OCI-LY1 (cell line): Measurements from ENCODE around the gene TRIM61.
"Not testable (repeated sequence)": the region's sequence is repeated elsewhere in the genome, so short reads cannot be mapped to it uniquely, and the experiment has no call there.

Experiments used
- H2AFZ ChIP-seq: fragments of 200-600 bp; sonication (generic), shearing (Covaris generic); 2 replicates; pipeline ENCODE4 v1.6.0; 2014; ENCODE audit warnings: antibody characterized with exemption, mild to moderate bottlenecking, low read length
- H3F3A ChIP-seq: fragments of 200-600 bp; sonication (generic), shearing (Covaris generic); 2 replicates; pipeline ENCODE4 v1.6.0; 2014; ENCODE audit warnings: mild to moderate bottlenecking, antibody characterized with exemption, low read length, moderate library complexity; ENCODE audit not compliant: insufficient read depth
- H3K27ac ChIP-seq: fragments of 200-600 bp; sonication (generic); 2 replicates; pipeline ENCODE4 v1.5.1; 2014; ENCODE audit warnings: low read length, mixed run types, mild to moderate bottlenecking, low read depth; ENCODE audit not compliant: poor library complexity, severe bottlenecking
- H3K27me3 ChIP-seq: fragments of 200-600 bp; sonication (generic); 2 replicates; pipeline ENCODE4 v1.6.0; 2014; ENCODE audit warnings: antibody characterized with exemption, mild to moderate bottlenecking, low read length, moderate library complexity; ENCODE audit not compliant: insufficient read depth
- H3K36me3 ChIP-seq: fragments of 200-600 bp; sonication (generic); 2 replicates; pipeline ENCODE4 v1.6.1; 2014; ENCODE audit warnings: mild to moderate bottlenecking, antibody characterized with exemption, low read length, moderate library complexity, mixed read lengths; ENCODE audit not compliant: insufficient read depth
- H3K4me1 ChIP-seq: fragments of 200-600 bp; sonication (generic); 2 replicates; pipeline ENCODE4 v1.5.1; 2014; ENCODE audit warnings: mild to moderate bottlenecking, low read length, moderate library complexity; ENCODE audit not compliant: insufficient read depth, severe bottlenecking
- H3K4me2 ChIP-seq: fragments of 200-600 bp; sonication (generic), shearing (Covaris generic); 2 replicates; pipeline ENCODE4 v1.6.1; 2014; ENCODE audit warnings: low read length
- H3K4me3 ChIP-seq: fragments of 200-600 bp; sonication (generic); 2 replicates; pipeline ENCODE4 v1.5.1; 2014; ENCODE audit warnings: low read length, low read depth, mild to moderate bottlenecking, mixed read lengths; ENCODE audit not compliant: poor library complexity, severe bottlenecking
- H3K79me2 ChIP-seq: fragments of 200-600 bp; shearing (Covaris generic); 2 replicates; pipeline ENCODE4 v1.6.1; 2016; ENCODE audit warnings: mixed run types, low read length, mixed read lengths; ENCODE audit not compliant: insufficient read depth
- H3K9ac ChIP-seq: fragments of 200-600 bp; sonication (generic), shearing (Covaris generic); 2 replicates; pipeline ENCODE4 v1.6.1; 2014; ENCODE audit warnings: mild to moderate bottlenecking, low read length, mixed read lengths
- H3K9me2 ChIP-seq: fragments of 200-600 bp; sonication (generic), shearing (Covaris generic); 2 replicates; pipeline ENCODE4 v1.6.1; 2014; ENCODE audit warnings: low read depth, mild to moderate bottlenecking, low read length, mixed read lengths
- H3K9me3 ChIP-seq: fragments of 200-600 bp; shearing (Covaris generic); 2 replicates; pipeline ENCODE4 v1.6.1; 2014; ENCODE audit warnings: low read length, mixed read lengths
- H4K20me1 ChIP-seq: fragments of 200-600 bp; sonication (generic), shearing (Covaris generic); 2 replicates; pipeline ENCODE4 v1.6.0; 2016; ENCODE audit warnings: mild to moderate bottlenecking, low read length; ENCODE audit not compliant: insufficient read depth
- CTCF ChIP-seq: fragments of 200-600 bp; sonication (generic), shearing (Covaris generic); IDR thresholded peaks from 2 replicates; pipeline ENCODE4 v1.5.1; 2017; ENCODE audit warnings: mild to moderate bottlenecking, antibody characterized with exemption, low read length, moderate library complexity, mixed read lengths
- EZH2 ChIP-seq: fragments of 200-600 bp; sonication (generic), shearing (Covaris generic); IDR thresholded peaks from 2 replicates; pipeline ENCODE4 v1.8.0; 2017; ENCODE audit warnings: borderline replicate concordance, mixed run types, mild to moderate bottlenecking, antibody characterized with exemption, low read length, moderate library complexity, mixed read lengths

The TRIM61 gene

GRCh38 chr4:164945146-164945545 is 32.3 kb downstream of the TRIM61 start:
- no peak overlapping the region for H3K4me2 ChIP-seq
- H3K4me1 ChIP-seq, result no peaks in the 10 kb centered on the region
- no peaks in the 10 kb centered on the region for H3K9me3 ChIP-seq
- H3K9me2 ChIP-seq, result no peaks in the 10 kb centered on the region
- H3K9ac ChIP-seq, result no peak overlapping the region
- no peak overlapping the region for H3K27ac ChIP-seq
- no peak overlapping the region for H3K4me3 ChIP-seq
- H3K27me3 ChIP-seq, result no peaks in the 10 kb centered on the region
- no peaks in the 10 kb centered on the region for H3K79me2 ChIP-seq
- H2AFZ ChIP-seq, result no peak overlapping the region
- TF ChIP-seq EZH2 (no peak), CTCF (no peak)
- H4K20me1 ChIP-seq, result no peaks in the 10 kb centered on the region
- H3K36me3 ChIP-seq, result no peaks in the 10 kb centered on the region
- no peaks in the 10 kb centered on the region for H3F3A ChIP-seq

GRCh38 chr4:164943192-164943591 is 34.3 kb downstream of the TRIM61 start:
- H3K9me3 ChIP-seq, result no peaks in the 10 kb centered on the region
- H3K27me3 ChIP-seq, result no peaks in the 10 kb centered on the region
- TF ChIP-seq EZH2 (no peak), CTCF (no peak)
- H3K4me1 ChIP-seq, result no peaks in the 10 kb centered on the region
- H3K79me2 ChIP-seq, result no peaks in the 10 kb centered on the region
- no peaks in the 10 kb centered on the region for H3K36me3 ChIP-seq
- H3F3A ChIP-seq, result no peaks in the 10 kb centered on the region
- no peaks in the 10 kb centered on the region for H3K9me2 ChIP-seq
- no peaks in the 10 kb centered on the region for H4K20me1 ChIP-seq
- no peak overlapping the region for H3K4me3 ChIP-seq
- no peak overlapping the region for H3K9ac ChIP-seq
- H3K4me2 ChIP-seq, result no peak overlapping the region
- no peak overlapping the region for H2AFZ ChIP-seq
- H3K27ac ChIP-seq, result no peak overlapping the region

DNA sequence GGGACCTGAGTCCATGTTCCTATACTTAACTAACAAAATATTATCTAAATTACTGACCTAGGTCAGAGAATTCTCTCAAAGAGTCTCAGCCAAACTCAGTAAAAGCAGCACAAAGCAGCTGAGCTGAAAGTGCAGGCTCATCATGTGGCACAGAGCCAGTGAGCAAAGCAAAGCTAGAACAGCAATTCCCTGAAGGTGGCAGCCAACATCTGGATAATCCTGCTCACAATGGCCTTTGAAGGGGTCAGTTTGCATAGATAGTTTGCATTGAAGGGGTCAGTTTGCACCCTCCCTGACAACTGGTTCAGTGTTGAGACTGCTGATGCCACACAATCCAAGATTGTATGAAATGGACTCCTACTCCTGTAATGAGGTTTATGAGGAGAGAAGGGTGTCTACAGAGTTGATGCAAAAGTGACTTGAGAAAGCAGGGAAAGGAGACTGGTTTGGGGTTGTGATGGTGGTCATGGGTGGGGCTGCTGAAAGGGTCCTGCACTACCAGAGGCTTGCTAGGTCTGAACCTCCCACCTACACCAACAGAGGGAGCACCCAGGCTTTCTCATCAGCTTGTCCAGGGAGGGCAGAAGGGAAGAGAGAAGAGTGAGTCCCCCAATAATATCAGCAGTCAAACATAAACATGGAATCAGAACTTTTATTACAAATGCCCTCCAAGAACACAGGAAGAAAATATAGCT is 39.7 kb downstream of the TRIM61 start:
- no peaks in the 10 kb centered on the region for H3K27me3 ChIP-seq
- H3K9me3 ChIP-seq, result no peaks in the 10 kb centered on the region
- H4K20me1 ChIP-seq, result no peaks in the 10 kb centered on the region
- H3K4me2 ChIP-seq, result no peak overlapping the region
- peaks cover 13% of the 10 kb centered on the region for H3K4me1 ChIP-seq
- H3K9me2 ChIP-seq, result no peaks in the 10 kb centered on the region
- H3F3A ChIP-seq, result no peaks in the 10 kb centered on the region
- H3K9ac ChIP-seq, result no peak overlapping the region
- no peak for TF ChIP-seq EZH2
- peak; percentile 47 for TF ChIP-seq CTCF
- no peak overlapping the region for H2AFZ ChIP-seq
- no peak overlapping the region for H3K27ac ChIP-seq
- H3K4me3 ChIP-seq, result no peak overlapping the region
- H3K79me2 ChIP-seq, result no peaks in the 10 kb centered on the region
- H3K36me3 ChIP-seq, result no peaks in the 10 kb centered on the region

DNA sequence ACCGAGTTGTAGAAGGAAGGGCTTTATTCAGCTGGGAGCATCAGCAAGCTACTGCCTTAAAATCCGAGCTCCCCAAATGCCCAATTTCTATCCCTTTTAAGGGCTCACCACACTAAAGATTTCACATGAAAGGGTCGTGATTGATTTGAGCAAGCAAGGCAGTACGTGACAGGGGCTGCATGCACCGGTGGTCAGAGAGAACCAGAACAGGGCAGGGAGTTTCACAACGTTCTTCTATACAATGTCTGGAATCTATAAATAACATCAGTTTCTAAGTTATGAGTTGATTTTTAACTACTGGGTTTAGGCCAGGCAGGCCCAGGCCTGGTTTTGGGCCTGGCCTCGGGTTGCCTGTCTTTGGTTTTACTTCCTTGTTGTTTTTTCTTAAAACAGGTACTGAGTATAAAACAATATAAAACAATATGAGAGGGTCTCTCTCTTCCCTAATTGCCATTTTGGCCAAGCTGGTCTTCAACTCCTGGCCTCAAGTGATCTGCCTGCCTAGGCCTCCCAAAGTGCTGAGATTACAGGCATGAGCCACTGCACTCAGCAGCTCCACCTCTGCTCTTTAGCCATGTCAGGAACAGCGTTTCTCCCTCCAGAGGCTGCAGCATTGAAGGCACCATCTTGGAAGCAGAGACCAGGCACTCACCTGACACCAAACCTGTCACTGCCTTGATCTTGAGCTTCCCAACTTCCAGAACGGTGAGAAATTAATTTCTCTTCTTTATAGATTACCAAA is 41.4 kb downstream of the TRIM61 start:
- H3K4me3 ChIP-seq, result peak overlapping the region; percentile 16
- H3K9me2 ChIP-seq, H3K9ac ChIP-seq, H3K27me3 ChIP-seq, H3K36me3 ChIP-seq, H3K79me2 ChIP-seq, H3F3A ChIP-seq, H3K9me3 ChIP-seq, H2AFZ ChIP-seq, H4K20me1 ChIP-seq: not testable (repeated sequence)
- peak overlapping the region; percentile 18 for H3K27ac ChIP-seq
- 0 out of 2 replicates have a peak overlapping the region, but pooled peaks have one; percentile 24 for H3K4me2 ChIP-seq
- peaks cover 13% of the 10 kb centered on the region for H3K4me1 ChIP-seq
